Urinary bladder (tissue), 4 donors: ENCODE data around the gene FAM120A. TPM values are rescaled to one million over a fixed set of nuclear protein-coding genes. Genes with fewer than 3 reads are reported as not detected.

Experiments
- DNase-seq: peaks from one replicate; pipeline ENCODE4 v3.0.0-alpha.2; 2015; ENCODE audit errors: extremely low spot score
- H3K27ac ChIP-seq: one replicate; pipeline ENCODE4 v1.5.1; 2013; ENCODE audit warnings: low read depth, mild to moderate bottlenecking, moderate library complexity
- H3K36me3 ChIP-seq: one replicate; pipeline ENCODE4 v1.6.1; 2013; ENCODE audit warnings: mild to moderate bottlenecking, moderate library complexity; ENCODE audit not compliant: insufficient read depth
- H3K4me1 ChIP-seq: one replicate; pipeline ENCODE4 v1.6.1; 2013; ENCODE audit warnings: mild to moderate bottlenecking, moderate library complexity; ENCODE audit not compliant: insufficient read depth
- H3K4me3 ChIP-seq: one replicate; pipeline ENCODE4 v1.5.1; 2013; ENCODE audit warnings: low read depth, low read length
- WGBS: extraction: QIAGEN DNeasy Blood & Tissue Kit; methylation state at CpG from one replicate; pipeline ENCODE4 v1.1.7; 2013; 5-methylcytosine and 5-hydroxymethylcytosine counted together
- polyA plus RNA-seq: library from polyadenylated mRNA; stranded (reverse); fragments of 200-250 nt; gene quantifications from one replicate; pipeline ENCODE4 v1.2.3, GENCODE V29; 2013
- total RNA-seq: library from RNA; depleted of rRNA; stranded (reverse); fragments of >200 nt; gene quantifications from one replicate; pipeline ENCODE4 v1.2.3, GENCODE V29; 2014
- donor health status: healthy with polysubstance abuse.
- donor health status: healthy.

The FAM120A gene
- total and polyA plus RNA-seq, 2 donors, result 67.9 to 101 TPM

- WGBS, result 79% methylated on average over 20 of the region's 20 CpGs
- H3K4me3 ChIP-seq, result no peak overlapping the region
- no peaks in the 10 kb centered on the region for H3K36me3 ChIP-seq
- H3K4me1 ChIP-seq, result peaks cover 4% of the 10 kb centered on the region
- no peak for DNase-seq
- peak overlapping the region; percentile 56 for H3K27ac ChIP-seq
Observed at GRCh38 chr9:93579711-93580516, 128.4 kb downstream of the FAM120A start.

- Histone ChIP-seq H3K4me1 (peaks cover 4% of the 10 kb centered on the region), H3K36me3 (no peaks in the 10 kb centered on the region), H3K27ac (no peak overlapping the region), H3K4me3 (no peak overlapping the region)
- DNase-seq, result no peak
- 68% methylated on average over 10 of the region's 10 CpGs for WGBS
Observed at GRCh38 chr9:93580654-93581380, 129.3 kb downstream of the FAM120A start.

- H3K27ac ChIP-seq, result no peak overlapping the region
Observed at GRCh38 chr9:93582115-93582514, 130.6 kb downstream of the FAM120A start.

GRCh38 chr9:93582550-93582949 is 131.1 kb downstream of the FAM120A start:
- WGBS, result 81% methylated on average over 3 of the region's 3 CpGs
- no peak for DNase-seq
- Histone ChIP-seq H3K27ac (no peak overlapping the region), H3K4me3 (no peak overlapping the region), H3K4me1 (peaks cover 4% of the 10 kb centered on the region), H3K36me3 (no peaks in the 10 kb centered on the region)

More at GRCh38 chr9:93582115-93582514, 130.6 kb downstream of the FAM120A start:
- Histone ChIP-seq H3K4me1 (peaks cover 4% of the 10 kb centered on the region), H3K4me3 (no peak overlapping the region), H3K36me3 (no peaks in the 10 kb centered on the region)
- DNase-seq, result no peak
- 64% methylated on average over 5 of the region's 5 CpGs for WGBS

- WGBS, result 97% methylated on average over 4 of the region's 4 CpGs
- Histone ChIP-seq H3K4me1 (peaks cover 4% of the 10 kb centered on the region), H3K4me3 (no peak overlapping the region), H3K27ac (no peak overlapping the region), H3K36me3 (no peaks in the 10 kb centered on the region)
- no peak for DNase-seq
Observed at GRCh38 chr9:93585259-93585658, 133.8 kb downstream of the FAM120A start.

GRCh38 chr9:93585695-93586094 is 134.2 kb downstream of the FAM120A start:
- 98% methylated on average over 4 of the region's 4 CpGs for WGBS
- H3K36me3 ChIP-seq, result no peaks in the 10 kb centered on the region
- no peak overlapping the region for H3K27ac ChIP-seq
- DNase-seq, result no peak
- peaks cover 4% of the 10 kb centered on the region for H3K4me1 ChIP-seq
- no peak overlapping the region for H3K4me3 ChIP-seq

GRCh38 chr9:93586290-93587057 is 135.0 kb downstream of the FAM120A start:
- Histone ChIP-seq H3K4me3 (no peak overlapping the region), H3K4me1 (peaks cover 4% of the 10 kb centered on the region), H3K36me3 (no peaks in the 10 kb centered on the region), H3K27ac (no peak overlapping the region)
- WGBS, result 86% methylated on average over 13 of the region's 13 CpGs
- no peak for DNase-seq

- WGBS, result 95% methylated on average over 7 of the region's 7 CpGs
- Histone ChIP-seq H3K36me3 (no peaks in the 10 kb centered on the region), H3K4me3 (no peak overlapping the region), H3K27ac (no peak overlapping the region), H3K4me1 (peaks cover 4% of the 10 kb centered on the region)
- DNase-seq, result no peak
Observed at GRCh38 chr9:93587284-93587650, 135.8 kb downstream of the FAM120A start.

- Histone ChIP-seq H3K4me1 (peaks cover 4% of the 10 kb centered on the region), H3K27ac (no peak overlapping the region), H3K4me3 (no peak overlapping the region), H3K36me3 (no peaks in the 10 kb centered on the region)
- 90% methylated on average over 11 of the region's 11 CpGs for WGBS
- no peak for DNase-seq
Observed at GRCh38 chr9:93587651-93588347, 136.3 kb downstream of the FAM120A start.

GRCh38 chr9:93588641-93589609 is 137.4 kb downstream of the FAM120A start:
- H3K4me1 ChIP-seq, result peaks cover 5% of the 10 kb centered on the region
- 75% methylated on average over 12 of the region's 12 CpGs for WGBS
- no peak overlapping the region for H3K27ac ChIP-seq
- DNase-seq, result no peak
- no peaks in the 10 kb centered on the region for H3K36me3 ChIP-seq
- H3K4me3 ChIP-seq, result no peak overlapping the region

- Histone ChIP-seq H3K36me3 (no peaks in the 10 kb centered on the region), H3K4me3 (no peak overlapping the region), H3K4me1 (peaks cover 8% of the 10 kb centered on the region), H3K27ac (no peak overlapping the region)
- WGBS, result 36% methylated on average over 8 of the region's 8 CpGs
- no peak for DNase-seq
Observed at GRCh38 chr9:93589688-93590087, 138.2 kb downstream of the FAM120A start.

- H3K27ac ChIP-seq, result no peak overlapping the region
- H3K36me3 ChIP-seq, result no peaks in the 10 kb centered on the region
- no peak for DNase-seq
- peaks cover 8% of the 10 kb centered on the region for H3K4me1 ChIP-seq
- WGBS, result 70% methylated on average over 8 of the region's 8 CpGs
- no peak overlapping the region for H3K4me3 ChIP-seq
Observed at GRCh38 chr9:93590609-93591234, 139.2 kb downstream of the FAM120A start.
